Measurements from ENCODE around the gene ZNF835. TPM values are rescaled to one million over a fixed set of nuclear protein-coding genes. Genes with fewer than 3 reads are reported as not detected.

Gene ZNF835
- total RNA-seq, 1 experiment from 2014 or later, result not detected

DNA sequence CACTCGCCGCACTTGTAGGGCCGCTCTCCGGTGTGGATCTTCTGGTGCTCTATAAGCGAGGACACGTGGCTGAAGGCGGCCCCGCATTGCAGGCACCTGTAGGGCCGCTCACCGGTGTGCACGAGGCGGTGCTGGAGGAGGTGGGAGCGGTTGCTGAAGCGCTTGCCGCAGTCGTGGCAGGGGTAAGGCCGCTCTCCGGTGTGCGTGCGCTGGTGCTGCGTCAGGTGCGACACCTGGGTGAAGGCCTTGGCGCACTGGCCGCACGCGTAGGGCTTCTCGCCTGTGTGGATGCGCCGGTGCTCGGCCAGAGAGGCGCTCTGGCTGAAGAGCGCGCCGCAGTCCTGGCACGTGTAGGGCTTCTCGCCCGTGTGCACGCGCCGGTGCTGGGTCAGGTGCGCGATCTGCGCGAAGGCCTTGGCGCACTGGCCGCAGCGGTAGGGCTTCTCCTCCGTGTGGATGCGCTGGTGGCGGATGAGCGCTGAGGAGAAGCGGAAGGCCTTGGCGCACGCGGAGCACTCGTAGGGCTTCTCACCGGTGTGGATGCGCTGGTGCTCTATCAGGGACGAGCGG, 7.5 kb downstream of the ZNF835 start:
- DNase-seq (ENCODE audit: low spot score), result no peak

DNA sequence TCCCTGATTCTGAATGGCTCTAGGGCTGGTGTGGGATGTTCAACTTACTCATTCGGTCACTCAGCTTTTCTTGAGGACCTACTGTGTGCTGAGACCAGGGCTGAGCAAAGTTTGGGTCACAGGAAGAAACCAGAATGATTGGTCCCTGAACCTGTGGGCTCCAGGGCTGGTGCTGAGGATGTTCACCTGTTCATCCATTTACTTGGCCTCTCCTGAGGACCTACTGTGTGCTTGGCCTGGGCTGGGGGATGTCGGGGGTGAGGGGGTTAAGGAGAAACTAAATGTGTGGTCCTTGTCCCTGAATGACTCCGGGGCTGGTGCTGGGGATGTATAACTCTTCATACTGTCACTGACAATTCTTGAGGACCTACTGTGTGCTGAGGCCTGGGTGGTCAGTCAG, 10.3 kb downstream of the ZNF835 start:
- DNase-seq (ENCODE audit: low spot score), result no peak

DNA sequence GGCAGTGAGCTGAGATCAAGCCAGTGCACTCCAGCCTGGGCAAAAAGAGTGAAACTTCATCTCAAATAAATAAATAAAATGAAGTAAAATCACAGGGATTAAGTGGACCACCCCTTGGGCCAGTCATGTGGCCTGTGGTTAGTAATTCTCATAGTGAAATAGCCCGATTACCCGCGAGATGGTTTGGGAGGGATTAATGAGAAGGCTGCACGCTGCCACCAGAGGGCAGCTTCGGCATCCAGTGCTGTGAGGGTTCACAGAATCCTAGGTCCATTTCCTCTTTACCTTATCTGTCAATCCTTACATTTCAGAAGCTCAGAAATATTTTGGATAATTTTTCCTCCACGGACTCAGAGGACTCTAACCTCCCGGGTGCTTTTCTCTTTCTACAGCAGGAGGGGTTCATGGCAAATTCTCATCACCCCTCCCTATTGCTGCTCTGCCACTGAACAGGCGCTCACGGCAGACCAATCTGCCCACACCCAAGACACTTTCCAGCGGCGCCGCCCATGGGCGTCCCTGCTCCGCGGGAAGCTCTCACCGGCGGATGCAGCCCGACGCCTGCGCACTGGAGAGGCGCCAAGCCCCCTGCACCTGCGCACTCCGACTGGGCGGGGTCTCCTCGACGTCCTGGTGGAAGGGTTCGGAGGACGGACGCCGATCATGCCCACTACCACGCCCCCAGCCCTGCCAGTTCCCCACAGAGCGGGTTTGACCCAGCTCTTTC, 11.0 kb downstream of the ZNF835 start:
- no peak for DNase-seq (ENCODE audit: low spot score)

DNA sequence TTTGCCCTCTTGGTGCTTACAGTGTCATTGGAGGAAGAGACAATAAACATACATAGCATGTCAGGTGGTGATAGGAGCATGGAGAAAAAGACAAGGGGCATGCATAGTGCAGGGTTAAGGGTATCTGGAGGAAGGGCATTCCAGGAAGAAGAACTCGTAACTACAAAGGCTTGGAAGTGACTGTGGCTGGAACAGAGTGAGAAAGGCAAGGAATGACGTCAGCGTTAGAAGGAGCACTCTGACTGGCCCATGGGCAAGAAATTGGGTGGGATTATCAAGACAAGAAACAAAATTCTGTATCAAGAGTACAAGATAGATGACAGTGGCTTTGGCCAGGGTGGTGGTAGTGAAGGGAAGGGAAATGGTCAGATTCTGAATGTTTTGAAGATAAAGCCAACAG, 17.4 kb downstream of the ZNF835 start:
- DNase-seq (ENCODE audit: low spot score), result no peak

GRCh38 chr19:56643460-56643955, 28.0 kb downstream of the ZNF835 start:
- no peak for DNase-seq (ENCODE audit: low spot score)

DNA sequence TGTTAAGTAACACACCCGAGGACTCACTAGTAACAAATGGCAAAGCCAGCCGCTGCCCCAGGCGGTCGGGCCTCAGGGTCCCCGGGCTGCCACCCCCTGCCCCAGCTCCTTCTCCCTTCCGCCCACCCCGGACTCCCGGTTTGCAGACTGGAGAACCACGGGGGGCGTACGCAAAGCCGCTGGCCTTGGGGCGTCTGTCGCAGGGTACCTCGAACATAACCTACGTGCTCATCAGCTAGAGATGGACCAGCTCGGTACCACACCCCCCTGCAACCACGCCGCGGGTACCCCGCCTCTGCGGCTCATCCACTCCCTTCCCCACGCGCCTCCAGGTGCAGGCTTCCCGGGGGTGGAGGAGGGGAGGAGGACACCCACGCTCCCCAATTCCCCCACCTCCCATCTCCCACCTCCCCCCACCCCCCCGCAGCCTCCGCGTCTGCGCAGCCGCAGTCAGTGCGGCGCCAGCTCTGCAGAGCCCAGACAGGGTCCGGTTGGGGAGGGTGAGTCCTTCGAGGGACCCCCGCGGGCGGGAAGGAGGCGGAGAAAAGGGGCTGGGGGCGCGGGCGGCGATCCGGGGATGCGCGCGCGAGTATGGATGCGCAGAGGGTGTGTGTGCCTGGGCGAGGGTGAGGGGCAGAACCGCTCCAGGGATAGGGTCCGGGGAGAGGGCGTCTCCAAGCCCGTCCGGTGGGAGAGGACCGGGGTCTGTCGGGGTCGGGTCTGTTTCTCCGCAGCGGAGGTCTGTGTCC, 28.7 kb downstream of the ZNF835 start, which contains the start of gene SMIM17:
Gene SMIM17, plus strand, starts transcription at position 449 of the 749 bp plus-strand sequence. CDS start 2,509 bp downstream, outside the sequence.
- DNase-seq (ENCODE audit: low spot score), result no peak

DNA sequence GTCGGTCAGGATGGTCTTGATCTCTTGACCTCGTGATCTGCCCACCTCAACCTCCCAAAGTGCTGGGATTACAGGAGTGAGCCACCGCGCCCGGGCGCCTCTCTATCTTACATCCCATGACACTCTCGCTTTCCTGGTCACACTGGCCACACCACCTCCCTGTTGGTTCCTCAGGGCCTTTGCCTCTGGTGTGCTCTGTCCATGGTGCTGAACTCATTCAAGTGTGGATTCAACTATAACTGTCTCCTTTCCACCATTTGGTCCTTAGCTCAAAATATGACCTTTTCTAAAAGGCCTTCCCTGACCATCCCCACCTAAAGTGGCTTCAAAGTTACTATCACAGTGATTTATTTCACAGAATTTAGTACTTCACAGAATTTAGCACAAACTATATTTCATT, 32.3 kb downstream of the ZNF835 start:
- peak; percentile 30 for DNase-seq (ENCODE audit: low spot score)

DNA sequence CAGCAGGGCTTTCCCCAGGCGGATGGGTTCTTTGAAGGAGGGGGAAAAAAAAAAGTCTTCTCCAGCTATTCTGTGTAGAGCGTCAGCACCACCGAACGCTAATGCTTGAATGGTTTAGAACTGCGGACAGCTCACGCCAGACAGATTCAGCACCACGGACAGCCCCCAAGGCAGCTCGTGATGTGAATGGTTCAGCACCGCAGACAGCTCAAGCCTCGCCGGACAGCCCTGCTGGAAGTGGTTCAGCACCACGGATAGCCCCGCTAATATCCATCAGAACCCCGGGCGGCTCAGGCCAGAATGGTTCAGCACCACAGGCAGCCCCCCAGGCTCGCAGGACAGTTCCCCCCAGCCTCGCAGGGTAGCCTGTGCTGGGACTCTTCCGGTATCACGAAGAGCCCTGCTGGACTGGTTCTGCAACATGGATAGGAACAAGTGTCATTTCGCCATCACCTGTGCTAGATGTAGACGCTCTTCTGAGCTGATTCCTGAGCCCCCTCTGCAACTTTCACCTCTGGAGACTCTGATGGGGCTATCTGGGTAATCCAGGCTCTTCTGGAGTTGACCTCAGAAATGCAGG, 33.5 kb downstream of the ZNF835 start:
- DNase-seq (ENCODE audit: low spot score), result peak; percentile 62

- DNase-seq (ENCODE audit: low spot score), result no peak
Observed at GRCh38 chr19:56633021-56633420, 38.5 kb downstream of the ZNF835 start.

DNA sequence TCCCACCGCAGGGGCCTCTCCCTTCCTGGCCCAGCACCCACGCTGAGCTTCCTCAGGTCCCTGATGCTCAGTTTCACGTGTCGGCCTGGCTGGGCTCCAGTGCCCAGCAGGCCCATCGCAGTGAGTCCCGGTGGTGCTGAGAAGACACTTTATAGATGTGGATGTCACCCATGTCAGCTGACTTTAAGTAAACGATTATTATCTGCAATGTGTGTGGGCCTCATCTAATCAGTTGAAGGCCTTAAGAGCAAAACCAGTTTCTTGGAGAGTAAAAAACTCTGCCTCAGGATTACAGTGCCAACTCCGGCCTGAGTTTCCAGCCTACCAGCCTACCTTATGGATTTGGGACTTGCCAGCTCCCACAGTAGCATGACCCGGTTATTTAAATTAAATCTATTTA, 45.8 kb downstream of the ZNF835 start:
- DNase-seq (ENCODE audit: low spot score), result no peak

DNA sequence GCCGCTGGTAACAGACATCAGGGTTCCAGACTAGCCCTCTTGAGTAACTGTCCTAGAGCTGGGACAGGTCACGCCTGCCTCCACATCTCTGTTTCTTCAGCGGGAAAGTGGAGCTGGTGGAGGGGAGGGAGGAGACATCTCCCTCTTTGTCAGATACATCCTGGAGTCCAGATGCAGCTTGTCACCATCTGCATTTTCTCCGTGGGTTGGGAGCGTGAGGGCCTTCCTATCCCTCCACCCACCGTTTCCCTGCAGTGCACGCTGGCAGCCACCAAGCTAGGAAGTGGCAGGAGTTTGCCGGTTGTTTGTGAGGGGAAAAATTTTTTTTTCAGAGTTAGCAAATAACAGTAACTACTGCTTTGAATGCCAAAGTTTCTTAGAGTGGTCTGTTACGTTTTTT, 48.6 kb downstream of the ZNF835 start:
- no peak for DNase-seq (ENCODE audit: low spot score)

DNA sequence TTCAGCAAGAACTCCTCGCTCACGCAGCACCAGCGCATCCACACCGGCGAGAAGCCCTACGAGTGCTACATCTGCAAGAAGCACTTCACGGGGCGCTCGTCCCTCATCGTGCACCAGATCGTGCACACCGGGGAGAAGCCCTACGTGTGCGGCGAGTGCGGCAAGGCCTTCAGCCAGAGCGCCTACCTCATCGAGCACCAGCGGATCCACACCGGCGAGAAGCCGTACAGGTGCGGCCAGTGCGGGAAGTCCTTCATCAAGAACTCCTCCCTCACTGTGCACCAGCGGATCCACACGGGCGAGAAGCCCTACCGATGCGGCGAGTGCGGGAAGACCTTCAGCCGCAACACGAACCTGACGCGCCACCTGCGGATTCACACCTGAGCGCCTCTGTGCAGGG, 49.2 kb downstream of the ZNF835 start:
- no peak for DNase-seq (ENCODE audit: low spot score)

GRCh38 chr19:56619121-56619520, 52.4 kb downstream of the ZNF835 start:
- DNase-seq (ENCODE audit: low spot score), result no peak

DNA sequence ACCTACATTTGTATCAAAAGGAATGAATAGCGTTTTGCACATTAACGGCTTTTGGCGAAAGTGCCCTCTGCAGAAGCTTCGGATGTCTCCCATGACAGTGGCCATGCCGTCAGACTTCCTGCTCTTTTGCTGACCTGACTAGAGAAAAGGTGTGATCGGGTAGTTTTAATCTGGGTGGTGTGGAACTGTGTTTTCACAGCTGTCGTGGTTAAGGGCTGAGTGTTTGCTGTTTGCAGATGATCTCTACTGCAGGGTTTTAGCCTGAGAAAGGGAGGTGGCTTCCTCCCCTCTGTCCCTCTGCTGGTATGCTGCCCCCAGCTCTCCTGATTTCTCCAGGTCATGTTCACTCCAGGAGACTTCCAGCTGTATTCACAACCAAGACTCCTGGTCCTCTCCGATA, 54.0 kb downstream of the ZNF835 start:
- DNase-seq (ENCODE audit: low spot score), result no peak

- DNase-seq (ENCODE audit: low spot score), result no peak
Observed at GRCh38 chr19:56613639-56614038, 57.9 kb downstream of the ZNF835 start.

DNA sequence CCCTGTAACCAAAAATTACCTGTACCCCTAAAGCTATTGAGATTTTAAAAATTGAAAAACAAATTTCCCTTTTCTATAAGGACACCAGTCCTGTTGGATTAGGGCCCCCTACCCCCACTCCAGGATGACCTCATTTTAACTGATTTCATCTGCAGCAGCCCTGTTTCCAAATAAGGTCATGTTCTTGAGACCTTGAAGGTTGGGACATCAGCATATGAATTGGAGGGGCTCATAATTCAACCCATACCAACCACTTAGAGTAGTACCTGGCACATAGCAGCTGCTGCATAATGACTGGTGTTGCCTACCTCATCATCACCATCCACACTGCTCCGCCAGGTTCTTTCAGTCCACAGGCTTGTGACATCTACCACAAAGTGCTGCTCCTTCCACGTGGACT, 58.8 kb downstream of the ZNF835 start:
- no peak for DNase-seq (ENCODE audit: low spot score)

Other genes with a start within 250 kb of the ZNF835 start
- 4.4 and 5.5 TPM in 2 replicates for gene ZNF667, start 194.4 kb downstream of the ZNF835 start, total RNA-seq (2014; rRNA removed; shearing (Covaris generic))
- 2.8 TPM in 2 replicates for gene ZNF471, start 163.9 kb downstream of the ZNF835 start, total RNA-seq (2014; rRNA removed; shearing (Covaris generic))
- 9.9 and 13.5 TPM in 2 replicates for gene ZFP28, start 132.8 kb downstream of the ZNF835 start, total RNA-seq (2014; rRNA removed; shearing (Covaris generic))
- gene ZNF470, start 104.3 kb downstream of the ZNF835 start, total RNA-seq (2014; rRNA removed; shearing (Covaris generic)), result 0.67 and 0.98 TPM in 2 replicates
- gene ZNF71, start 76.5 kb downstream of the ZNF835 start, total RNA-seq (2014; rRNA removed; shearing (Covaris generic)), result 16.2 and 22.4 TPM in 2 replicates
- 1.4 and 2.0 TPM in 2 replicates for gene SMIM17, start 28.6 kb downstream of the ZNF835 start, total RNA-seq (2014; rRNA removed; shearing (Covaris generic))
- gene PEG3, start 169.0 kb upstream of the ZNF835 start, total RNA-seq (2014; rRNA removed; shearing (Covaris generic)), result not detected in 2 replicates
- not detected in 2 replicates for gene ZIM2, start 169.0 kb upstream of the ZNF835 start, total RNA-seq (2014; rRNA removed; shearing (Covaris generic))

Data from A172 (cell line).